Hypothalamus (tissue), 51 donors: ENCODE data around the gene LAMA2.

ENCODE experiments used
- DNase-seq, 51 donors: peaks; one replicate each; lab custom pipeline; 2025; lab: John Stamatoyannopoulos, UW

LAMA2 gene

GRCh38 chr6:129251669-129252376, 368.9 kb downstream of the LAMA2 start:
- peak in 17 of 51 donors; percentile 4 to 53 (median 17) for DNase-seq

DNA sequence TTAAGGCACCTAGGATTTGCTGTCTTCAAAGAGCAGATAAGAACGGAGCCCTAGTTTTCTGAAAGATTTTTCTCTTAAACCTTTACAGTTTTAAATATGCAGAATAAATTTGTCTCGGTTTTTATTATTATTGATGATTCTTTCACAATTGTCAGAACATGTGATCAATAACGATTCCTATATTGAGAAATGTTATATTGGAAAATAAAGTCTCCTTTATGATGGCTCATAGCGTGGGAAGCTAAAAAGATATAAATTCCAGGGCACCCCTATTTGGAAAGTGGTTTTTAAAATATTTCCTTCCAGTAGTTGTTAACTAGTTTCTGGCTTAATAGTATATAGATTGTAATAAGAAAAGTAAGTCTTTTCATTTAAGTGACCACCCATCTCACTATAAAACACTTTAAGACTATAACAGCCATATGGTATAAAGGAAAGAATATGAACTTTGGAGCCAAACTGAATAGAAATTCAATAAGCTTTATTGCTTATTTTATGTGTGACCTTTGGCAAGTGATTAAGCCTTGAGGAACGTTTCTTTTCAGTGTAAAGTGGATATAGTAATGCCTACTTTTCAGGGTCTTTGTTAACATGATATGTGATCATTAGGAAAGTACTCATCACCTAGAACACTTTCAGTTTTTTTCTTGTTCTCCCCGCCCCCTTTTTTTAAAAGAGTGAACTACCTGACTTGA, 369.6 kb downstream of the LAMA2 start:
- no peak for DNase-seq

DNA sequence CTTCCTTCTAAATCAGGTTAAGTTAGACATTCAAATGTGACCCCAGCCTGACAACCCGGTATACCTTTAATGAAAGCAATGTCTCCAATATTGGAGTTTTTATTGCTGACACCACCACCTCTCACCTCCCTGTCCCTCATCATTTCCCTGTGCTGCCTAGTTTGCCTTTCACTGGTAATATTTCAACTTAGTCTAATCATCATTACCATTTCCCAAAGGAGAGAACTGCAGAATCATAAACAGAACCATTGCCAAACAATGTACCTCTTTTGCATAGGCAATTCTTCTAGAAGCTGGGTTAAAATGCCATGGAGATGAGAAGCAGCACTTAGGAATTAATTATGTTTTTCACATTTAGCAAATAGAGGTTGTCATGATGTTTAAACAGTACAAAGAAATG, 370.3 kb downstream of the LAMA2 start:
- no peak for DNase-seq

DNA sequence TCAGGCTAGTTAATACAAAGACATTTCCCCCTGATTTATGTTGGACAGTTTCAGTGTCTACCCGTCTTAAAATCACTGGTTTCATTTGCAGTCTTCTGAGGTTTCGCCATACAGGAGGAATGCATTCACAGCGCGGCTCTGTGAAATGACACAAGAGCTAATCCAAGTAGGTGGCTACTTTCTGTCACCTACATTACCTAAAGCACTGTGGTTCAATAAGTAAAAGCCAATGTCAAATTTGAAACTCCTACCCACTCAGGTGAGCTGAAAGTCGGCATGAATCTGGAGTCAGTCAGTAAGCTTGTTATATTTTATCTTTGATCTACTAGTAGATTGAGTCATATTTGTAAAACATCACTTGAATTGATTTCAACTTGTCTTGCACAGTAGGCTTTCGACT, 370.8 kb downstream of the LAMA2 start:
- no peak for DNase-seq

- DNase-seq, result no peak
These were observed 374.3 kb downstream of the LAMA2 start for GRCh38 chr6:129257196-129257595.

DNA sequence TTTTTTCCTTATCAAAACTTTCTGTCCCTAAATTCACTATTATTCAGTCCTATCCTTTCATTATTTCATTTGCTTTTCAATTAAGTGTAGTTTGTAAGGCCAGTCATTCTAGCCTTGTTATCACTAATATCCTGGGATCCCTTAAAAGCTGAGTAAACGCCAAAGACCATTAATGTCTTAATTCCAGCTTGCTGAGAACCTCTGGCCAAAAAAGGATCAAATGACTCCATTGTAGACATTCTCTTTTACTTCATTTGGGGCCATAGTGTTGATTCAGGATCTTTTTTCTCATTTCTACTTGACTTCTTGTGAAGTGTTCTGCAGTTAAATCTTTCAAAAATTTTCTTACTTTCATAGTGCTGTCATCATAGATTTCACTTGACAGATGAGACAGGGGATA, 379.7 kb downstream of the LAMA2 start:
- DNase-seq, result no peak

- peak in 1 of 51 donors; percentile 52 for DNase-seq
These were observed 380.2 kb downstream of the LAMA2 start for GRCh38 chr6:129263176-129263575.

DNA sequence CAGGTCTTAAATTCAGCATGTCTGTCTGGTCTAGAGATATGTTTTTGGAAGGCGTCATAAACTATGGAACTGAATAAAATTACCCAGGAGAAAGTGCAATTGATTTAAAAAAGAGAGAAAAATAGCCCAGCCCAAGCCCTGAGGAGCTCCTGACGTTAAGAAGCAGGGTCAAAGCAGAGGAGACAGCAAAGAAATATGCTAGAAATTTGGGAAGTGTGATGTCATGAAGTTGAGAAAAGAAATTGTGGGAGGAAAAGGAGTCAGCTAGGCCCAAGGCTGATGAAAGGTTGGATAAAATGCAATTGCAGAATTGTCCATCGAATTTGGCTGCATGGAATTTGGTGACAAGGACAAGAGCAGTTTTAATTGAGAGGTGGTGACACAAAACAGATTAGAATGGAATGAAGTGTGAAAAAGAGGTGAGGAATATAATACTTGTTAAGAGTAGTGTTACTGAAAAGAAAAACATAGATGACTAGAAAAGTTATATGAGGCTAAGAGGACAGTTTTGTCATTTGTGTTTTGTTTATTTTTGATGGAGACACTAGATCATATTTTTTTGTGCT, 381.6 kb downstream of the LAMA2 start:
- DNase-seq, result no peak

- peak in 1 of 51 donors; percentile 23 for DNase-seq
These were observed 384.1 kb downstream of the LAMA2 start for GRCh38 chr6:129267028-129267427.

DNA sequence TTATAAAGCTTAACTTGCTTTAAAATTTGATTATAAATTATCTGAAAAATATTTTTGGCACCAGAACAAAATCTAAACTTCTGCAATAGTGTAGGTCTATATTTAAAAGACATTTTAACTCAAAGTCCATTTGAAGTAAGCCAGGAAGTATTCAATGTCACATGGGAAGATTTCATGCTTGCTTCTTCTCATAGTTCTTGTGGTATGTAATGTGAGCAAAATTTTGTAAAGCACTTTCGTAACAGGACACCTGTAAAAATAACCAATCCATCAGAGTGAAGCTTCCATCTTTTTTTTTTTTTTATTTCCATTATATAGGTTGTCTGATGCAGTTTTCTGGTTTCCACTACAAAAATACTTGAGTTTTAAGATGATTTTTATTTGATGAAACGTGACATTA, 386.1 kb downstream of the LAMA2 start:
- no peak for DNase-seq

DNA sequence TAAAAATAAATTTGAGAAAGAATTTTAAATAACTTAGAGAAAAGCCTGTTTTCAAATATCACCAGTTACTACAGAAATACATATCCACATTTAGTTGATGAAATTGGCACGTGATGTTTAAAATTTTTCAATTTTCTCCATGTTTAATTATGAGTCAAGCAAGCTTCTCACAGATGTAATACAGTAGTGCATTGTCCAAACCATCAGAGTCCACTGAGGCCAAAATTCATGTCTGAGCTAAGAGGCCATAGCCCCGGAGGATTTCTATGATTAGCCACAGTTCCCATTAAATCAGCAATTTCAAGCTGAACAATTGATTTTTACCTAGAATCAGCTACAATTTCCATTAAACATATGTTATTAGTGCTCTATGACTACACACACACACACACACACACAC, 387.0 kb downstream of the LAMA2 start:
- DNase-seq, result no peak

DNA sequence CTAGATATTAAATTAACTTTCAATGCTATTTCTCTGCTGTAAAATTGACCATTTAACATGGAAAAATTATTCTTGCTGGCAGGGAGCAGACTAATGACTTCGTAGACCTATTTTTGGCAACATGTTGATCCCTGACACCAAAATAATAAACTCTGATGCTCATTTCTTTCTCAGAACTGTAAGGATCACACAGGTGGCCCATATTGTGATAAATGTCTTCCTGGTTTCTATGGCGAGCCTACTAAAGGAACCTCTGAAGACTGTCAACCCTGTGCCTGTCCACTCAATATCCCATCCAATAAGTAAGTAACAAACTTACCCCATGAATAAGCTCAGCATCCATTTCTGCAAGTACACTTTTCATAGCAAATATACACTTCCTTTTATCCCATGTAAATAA, 387.5 kb downstream of the LAMA2 start:
- DNase-seq, result no peak

GRCh38 chr6:129273161-129273560, 390.2 kb downstream of the LAMA2 start:
- no peak for DNase-seq

GRCh38 chr6:129276461-129276860, 393.5 kb downstream of the LAMA2 start:
- no peak for DNase-seq

GRCh38 chr6:129276986-129277385, 394.0 kb downstream of the LAMA2 start:
- DNase-seq, result peak in 3 of 51 donors; percentile 21 to 69 (median 24)

- DNase-seq, result no peak
These were observed 396.7 kb downstream of the LAMA2 start for GRCh38 chr6:129279343-129280292.

- DNase-seq, result no peak
These were observed 397.3 kb downstream of the LAMA2 start for GRCh38 chr6:129280293-129280644.

DNA sequence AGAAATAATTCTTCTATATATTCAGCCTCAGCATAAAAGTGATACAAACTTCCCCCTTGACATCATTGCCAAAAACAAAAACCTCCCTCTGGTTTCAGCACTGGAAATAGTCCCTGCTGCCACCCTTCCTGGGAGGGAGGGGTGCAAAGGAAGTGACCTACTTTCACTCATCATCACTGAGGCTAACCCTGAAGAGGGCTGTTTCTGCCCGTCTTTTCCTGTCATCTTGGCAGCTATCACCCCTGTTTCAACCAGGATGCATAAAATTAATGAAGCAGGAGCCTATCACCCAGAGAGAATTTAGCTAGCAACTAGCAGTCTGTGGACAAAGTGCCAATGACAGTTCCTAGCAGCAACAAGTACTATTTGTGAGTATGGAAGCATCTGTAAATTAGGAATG, 397.8 kb downstream of the LAMA2 start:
- peak in 2 of 51 donors; percentile 3 to 8 for DNase-seq

DNA sequence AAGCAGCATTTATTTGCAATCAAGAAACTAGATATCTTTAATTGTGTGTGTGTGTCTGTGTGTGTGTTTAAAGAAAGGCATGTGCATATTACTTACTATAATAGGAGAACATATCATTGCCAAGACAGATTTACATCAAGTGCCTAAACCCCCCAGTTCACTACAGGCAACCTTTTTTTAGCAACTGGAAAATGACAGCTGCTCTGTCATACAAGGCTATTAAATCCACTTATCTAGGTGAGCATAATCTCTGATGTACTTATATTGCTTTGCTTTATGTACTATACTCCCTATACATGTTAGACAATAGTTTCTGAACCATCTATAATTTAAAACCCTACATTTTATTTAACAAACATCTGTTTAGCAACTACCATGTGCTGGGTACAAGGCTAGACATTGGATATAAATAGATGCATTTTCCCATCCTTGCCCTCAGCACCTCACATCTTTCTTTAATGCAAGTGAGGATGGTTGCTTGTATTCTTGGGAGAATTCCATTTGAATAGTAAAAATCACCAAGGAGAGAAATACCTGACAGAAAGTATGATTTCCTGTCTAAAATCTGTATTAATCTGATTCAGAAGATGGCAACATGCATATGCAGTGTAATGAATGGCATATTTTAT, 398.3 kb downstream of the LAMA2 start:
- no peak for DNase-seq

- no peak for DNase-seq
These were observed 399.1 kb downstream of the LAMA2 start for GRCh38 chr6:129282019-129282418.
